Stimulated activated CD8-positive, alpha-beta memory T cell treated with anti-CD3 and anti-CD28 coated beads, Interleukin-2, amount 100 ng/mL, for 48 hours (primary cell): Measurements from ENCODE around the gene RTP1.
A peak's percentile ranks its signal among the peaks of the same experiment; 100 is the strongest.
"Not testable (repeated sequence)": the region's sequence is repeated elsewhere in the genome, so short reads cannot be mapped to it uniquely, and the experiment has no call there.

Source experiments
- DNase-seq, 2 donors: peaks; one replicate each; pipeline ENCODE4 v3.0.0-alpha.2; 2020; ENCODE audit warnings: low read depth in 2 of 2

RTP1 gene, protein sequence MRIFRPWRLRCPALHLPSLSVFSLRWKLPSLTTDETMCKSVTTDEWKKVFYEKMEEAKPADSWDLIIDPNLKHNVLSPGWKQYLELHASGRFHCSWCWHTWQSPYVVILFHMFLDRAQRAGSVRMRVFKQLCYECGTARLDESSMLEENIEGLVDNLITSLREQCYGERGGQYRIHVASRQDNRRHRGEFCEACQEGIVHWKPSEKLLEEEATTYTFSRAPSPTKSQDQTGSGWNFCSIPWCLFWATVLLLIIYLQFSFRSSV

DNA sequence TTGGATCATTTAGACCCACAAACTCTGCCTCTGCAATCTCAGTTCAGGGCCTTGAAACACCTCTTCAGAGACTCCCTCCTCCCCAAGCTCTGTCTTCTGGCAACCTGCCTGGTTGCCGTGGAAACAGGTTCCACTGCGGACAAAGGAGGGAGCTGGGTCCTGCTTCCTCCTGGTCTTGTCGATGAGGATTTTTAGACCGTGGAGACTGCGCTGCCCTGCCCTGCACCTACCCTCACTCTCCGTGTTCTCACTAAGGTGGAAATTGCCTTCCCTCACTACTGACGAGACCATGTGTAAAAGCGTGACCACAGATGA is at the start of gene RTP1:
TSS of gene RTP1 (plus strand) at position 152 of the 315 bp plus-strand sequence. CDS start at position 182, 30 bp downstream.
- no peak for DNase-seq

DNA sequence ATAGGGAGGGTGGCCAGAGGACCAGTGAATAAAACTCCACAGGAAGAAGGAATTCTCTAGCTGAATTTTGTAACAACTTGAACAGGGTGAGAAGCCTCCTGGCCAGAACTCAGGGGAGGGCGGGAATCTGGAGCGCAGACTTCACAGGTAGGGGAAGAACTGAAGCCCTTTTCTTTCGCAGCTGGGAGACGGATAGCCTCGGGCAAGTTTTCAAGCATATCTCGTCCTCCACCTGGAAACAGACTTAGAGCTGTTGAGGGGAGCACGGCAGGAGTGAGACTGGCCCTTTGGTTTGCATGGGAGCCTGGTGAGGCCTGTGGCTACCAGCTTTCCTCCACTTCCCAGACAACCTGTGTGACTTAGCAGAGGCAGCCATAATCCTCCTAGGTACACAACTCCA is 47.1 kb upstream of the RTP1 start:
- DNase-seq, result no peak

DNA sequence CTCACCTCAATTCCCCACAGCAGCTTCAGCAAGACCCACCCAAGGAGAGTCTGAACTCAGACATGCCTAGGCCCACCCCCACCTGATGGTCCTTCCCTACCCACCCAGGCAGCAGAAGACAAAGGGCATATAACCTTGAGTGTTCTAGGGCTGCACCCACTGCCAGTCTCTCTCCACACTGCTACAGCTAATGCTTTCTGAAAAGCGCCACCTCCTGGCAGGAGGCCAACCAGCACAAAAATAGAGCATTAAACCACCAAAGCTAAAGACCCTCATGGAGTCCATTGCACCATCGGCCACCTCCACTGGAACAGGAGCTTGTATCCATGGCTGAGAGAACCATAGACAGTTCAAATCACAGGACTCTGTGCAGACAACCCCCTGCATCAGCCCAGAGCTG is 46.7 kb upstream of the RTP1 start:
- DNase-seq, result peak in 1 of 2 donors; percentile 54

DNA sequence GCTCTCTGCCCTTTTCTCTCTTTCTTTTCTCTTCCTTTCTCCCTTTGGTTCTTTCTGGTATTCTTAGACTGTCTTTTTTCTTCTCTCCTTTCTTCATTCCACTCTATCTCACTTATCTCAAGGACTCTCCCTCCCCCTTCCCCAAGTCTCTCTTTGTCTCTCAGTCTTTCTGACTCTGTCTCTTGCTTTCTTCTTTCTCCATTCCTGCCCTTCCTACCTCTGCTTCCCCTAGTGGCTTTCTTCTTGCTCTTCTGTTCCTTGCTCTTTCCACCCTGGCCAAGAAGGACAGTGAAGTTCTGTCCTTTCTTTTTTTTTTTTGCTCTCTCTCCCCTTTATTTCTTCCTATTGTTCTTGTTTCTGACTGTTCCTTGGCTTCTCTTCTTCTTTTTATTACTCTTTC is 35.7 kb upstream of the RTP1 start:
- no peak for DNase-seq

DNA sequence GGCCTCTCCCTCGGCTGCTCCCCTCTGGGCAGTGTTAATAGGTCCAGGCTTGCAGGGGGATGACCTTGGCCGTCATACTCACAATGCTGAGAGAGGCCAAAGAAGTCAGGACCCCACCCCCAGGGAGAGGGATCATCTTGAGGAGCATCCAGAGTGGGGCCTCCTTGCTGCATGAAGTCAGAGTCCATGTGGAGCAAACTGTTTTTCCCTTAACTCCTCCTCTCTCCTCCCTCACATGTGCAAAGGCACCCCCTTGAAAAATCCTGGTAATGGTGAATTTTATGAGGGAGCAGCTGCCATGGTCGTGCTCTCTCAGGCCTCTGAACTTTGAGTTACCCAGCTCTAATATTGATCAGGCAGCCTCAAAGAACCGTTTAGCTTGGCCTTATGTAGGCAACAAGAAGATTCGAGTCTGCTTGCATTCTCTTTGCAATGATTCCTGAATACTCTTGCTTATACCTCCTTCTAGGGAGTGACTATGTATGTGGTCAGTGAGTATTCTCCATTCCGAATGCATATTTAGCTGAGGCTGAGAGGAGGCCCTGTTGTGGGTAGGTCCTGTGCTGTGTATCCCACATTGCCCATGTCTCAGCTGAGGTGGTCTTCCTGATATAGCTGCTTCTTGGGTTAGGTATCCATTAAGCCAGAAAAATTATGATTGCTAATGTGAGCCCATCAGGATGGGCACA is 34.9 kb upstream of the RTP1 start:
- no peak for DNase-seq

DNA sequence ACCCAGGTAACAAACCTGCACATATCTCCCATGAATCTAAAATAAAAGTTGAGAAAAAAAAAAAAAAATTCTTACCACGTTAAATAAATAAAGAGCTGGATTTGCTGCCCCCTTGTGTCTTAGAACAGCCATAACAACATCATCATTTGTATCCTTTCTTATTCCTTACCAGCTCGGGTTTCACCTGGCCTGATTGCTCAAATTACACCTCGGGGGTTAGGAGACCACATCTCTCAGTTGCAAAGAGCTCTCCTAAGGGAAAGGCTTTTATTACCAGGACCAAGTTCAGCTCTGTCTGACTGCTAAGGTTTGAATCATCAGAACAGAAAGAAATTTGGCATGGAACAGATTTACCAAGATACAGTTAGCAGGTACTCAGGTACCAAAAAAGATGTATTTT is 32.1 kb upstream of the RTP1 start:
- DNase-seq, result no peak

DNA sequence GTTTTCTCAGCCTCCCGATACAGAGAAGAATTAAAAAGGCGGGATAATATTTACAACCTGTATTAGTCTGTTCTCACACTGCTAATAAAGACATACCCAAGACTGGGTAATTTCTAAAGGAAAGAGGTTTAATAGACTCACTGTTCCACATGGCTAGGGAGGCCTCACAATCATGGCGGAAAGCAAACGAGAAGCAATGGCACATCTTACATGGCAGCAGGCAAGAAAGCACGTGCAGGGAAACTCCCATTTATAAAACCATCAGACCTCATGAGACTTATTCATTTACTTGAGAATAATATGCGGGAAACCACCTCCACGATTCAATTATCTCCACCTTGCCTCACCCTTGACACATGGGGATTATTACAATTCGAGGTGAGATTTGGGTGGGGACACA is 30.5 kb upstream of the RTP1 start:
- DNase-seq, result no peak

DNA sequence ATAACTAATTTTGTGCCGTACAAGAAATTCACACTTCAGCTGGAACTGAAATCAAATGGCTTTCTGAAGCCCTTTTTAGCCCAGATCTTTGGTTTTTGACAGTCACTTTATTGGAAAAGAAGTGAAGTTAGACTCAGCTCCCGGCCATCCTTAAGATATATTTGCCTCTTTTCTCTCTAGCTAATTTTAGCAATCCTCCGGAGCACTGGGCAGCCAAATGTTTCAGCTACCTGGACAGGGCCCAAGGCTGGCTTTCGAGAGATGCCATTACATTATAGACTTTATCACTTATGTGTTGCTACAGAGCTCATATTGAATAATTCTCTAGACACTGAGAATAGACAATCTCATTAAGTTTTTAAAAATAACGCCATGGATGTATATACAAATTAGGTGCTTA is 29.5 kb upstream of the RTP1 start:
- DNase-seq, result no peak

DNA sequence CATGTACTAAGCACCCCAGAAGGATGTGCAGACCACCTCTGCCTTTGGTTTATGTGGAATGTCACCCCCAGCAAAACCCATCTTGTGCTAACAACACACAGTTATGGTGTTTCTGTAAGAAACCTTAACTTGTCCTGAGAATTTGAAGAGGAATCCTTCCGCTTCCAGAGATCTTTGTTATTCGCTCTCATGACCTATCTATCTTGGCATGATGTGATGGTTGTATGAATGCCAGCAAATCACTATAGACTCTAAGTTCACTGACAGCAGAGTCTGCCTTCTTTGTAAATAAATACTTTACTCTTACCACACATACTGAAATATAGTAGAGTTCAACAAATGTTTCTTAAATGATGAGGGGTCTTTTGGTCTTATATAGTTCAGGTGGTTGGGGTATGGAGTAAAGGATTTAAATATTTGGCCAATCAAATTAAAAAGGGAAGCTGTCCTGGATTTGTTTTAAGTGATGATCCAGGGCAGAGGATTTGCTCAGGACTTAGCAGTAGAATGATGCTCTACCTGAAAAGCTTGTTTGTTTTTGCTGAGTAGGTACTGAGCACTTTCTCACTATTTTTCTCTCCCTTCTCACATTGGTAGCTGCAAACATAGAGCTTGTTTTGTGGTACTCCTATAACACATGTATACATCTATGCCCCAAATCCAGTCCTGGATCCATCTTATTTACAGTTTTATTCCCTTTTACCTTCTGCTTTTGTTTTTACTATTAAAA is 27.9 kb upstream of the RTP1 start:
- no peak for DNase-seq

DNA sequence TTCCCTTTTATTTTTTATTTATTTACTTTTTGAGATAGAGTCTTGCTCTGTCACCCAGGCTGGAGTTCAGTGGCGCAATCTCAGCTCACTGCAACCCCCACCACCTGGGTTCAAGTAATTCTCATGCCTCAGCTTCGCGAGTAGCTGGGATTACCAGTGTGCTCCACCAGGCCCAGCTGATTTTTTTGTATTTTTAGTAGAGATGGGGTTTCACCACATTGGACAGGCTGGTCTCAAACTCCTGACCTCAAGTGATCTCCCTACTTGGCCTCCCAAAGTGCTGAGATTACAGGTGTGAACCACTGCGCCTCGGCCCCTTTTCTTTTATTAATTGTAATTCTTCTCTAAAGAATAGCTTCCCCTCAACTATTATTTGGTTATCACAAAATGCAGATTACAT is 26.4 kb upstream of the RTP1 start:
- not testable (repeated sequence) for DNase-seq

DNA sequence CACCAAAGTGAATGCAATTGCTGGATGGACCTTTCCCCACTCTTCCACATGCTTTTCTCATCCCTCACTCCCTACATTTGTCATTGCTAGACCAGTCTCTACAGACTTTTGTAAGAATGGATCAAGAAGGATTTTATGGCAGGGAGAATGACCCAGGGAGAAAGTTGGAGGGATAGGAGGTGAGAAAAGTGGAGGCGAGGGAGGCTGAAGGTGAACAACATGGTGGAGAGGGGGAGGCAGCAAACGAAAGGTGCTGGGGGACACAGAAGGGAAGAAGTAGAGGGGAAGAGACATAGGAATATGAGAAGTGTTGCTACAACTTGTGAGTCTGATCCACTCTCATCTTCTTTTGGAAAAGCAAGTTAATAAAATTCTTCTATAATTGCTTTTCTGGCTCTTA is 24.4 kb upstream of the RTP1 start:
- DNase-seq, result no peak

DNA sequence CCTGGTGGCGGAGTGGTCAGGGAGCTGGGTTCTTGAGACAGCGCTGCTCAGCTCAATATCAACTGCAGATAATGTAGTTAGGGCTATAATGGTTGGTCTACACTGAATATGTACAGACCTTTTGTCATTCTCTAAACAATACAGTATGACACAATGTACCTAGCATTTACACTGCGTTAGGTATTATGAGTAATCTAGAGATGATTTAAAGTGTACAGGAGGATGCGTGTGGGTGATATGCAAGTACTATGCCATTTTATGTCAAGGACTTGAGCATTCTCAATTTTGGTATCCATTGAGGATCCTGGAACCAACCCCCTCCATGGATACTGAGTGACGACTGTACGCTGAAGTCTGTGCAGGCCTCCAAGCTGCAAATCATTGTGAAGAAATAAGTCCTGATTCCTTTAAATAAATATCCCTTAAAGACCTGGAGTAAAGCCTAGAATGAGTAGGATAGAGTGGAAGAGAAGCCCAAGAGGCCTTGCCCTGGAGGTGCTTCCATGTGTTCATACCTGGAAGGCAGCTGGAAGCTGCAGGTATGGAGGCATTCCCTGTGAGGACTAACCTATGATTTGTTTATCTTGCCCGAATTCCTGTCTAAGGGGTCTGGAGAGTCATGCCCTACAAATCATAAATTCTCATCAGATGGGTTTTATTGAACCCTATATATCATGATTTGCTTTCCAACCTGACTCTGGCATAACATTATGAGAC is 15.7 kb upstream of the RTP1 start:
- no peak for DNase-seq

DNA sequence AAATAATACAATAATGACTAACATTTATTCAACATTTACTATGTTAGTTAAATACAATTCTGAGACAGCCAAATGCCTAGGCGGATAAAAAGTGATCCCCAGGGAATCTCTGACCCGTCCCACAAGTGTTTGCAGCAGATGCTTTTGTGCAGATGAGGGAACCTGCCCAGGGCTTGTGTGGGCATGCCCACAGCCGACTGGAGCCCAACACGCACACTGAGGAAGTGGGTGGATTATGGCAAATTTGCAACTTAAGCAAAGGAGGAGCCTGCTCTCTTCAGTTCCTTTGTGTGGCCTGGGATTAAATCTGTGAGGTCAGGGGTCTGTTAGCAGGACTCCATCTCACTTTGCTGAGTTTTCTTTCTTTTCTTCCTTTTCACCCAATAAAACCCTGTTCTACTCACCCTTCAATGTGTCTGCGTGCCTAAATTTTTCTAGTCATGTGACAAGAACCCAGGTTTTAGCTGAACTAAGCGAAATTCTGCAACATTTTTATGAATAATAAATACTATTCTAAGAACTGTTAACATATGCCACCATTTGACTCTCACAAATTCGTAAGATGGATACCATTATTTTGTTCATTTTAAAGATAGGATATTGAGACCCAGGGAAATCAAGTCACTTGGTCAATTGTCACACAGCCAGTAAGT is 13.9 kb upstream of the RTP1 start:
- no peak for DNase-seq

DNA sequence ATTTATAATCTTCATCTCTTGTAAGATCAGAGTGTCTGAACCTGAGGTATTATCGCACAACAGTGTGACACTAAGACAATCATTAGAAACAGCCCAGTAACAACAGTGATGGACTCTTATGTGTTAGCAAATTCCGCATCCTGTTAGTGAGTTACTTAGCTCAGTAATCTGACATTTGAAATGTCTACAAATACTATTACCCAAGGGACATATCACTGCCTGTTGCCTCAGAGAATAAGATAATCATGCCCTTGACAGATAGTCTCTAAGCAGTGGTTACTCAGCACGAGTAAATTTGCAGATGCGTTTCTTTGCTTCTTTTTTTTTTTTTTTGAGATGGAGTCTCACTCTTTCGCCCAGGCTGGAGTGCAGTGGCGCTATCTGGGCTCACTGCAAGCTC is 13.4 kb upstream of the RTP1 start:
- no peak for DNase-seq

DNA sequence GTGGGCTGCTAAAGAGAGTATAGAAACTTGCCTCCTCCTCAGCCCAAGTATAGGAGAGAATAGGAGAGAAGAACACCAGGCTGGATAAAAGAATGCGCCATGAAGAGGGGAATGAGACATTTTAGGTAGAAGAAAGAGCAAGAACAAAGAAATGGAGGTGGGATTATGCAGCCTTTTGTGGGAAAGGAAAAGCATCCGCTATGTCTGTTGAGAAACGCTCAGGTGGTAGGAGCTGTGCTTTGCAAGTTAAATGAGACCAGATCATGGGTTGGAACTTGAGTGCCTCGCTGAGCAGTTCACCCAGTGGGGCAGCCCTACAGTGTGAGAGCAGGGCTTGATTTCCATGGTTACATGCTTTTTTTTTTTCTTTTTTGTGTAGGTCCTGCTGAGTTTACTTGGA is 11.5 kb upstream of the RTP1 start:
- no peak for DNase-seq

DNA sequence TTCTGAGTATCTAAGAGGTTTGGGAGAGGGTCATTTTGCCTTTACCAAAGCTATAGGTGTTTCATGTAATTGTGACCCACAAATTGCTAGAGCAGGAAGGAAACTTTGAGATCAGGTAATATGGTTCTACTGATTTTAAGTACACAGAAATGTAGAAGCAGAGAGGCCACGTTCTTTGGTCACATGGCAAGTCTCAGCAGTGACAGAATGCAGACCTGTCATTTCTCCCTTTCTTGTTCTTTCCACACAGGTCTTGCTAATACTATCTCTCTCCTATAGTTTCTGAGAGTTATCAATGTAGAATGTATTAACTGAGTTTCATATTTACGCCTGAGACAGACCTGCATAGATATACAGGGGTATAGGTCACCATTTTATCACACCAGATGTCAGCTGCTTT is 10.9 kb upstream of the RTP1 start:
- DNase-seq, result no peak

DNA sequence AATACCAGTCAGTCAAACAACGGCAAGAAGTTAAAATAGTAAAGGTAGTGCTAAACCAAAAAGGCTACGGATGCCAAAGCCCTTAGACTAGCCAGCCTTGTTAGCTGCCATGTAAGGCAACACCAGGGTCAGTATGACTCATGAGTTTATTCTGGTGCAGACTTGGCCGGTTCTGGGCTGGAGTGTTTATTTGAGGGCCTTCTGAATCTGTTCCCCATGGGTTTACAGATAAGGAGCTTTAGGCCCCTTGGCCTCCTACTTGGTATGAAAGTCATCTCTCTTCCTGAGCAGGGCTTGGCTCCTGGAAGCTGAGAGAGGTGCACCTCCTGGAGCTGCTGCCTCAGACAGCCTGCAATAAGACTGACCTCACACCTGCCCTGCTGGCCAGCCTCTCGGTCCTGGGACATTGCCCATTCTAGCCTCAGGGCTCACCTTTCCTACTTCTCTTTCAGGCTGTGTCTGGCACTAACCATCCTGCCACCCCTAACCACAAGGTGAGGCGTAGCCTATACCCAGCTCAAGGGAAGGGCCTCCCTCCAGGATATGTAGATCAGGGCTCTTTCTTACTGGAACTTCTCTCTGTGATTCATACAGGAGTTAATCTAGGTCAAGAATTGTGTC is 10.4 kb upstream of the RTP1 start:
- no peak for DNase-seq

DNA sequence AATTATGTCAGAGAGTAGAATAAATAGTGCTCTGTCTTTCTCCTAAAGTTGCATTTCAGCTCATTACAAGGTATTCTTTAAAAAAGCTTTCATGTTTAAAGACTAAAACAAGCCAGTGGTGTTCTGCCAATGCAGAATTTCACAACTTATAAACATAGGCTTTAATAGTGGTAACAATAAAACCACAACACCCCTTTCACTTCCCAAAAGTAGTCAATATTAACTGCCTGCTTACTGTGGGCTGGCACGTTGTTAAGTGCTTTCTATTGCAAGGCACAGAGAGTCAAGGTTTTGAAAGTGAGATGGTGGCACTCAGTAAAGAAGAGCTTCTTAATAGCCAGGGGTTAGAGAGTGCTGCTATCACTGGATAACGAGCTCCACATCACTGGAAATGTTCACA is 8.4 kb upstream of the RTP1 start:
- no peak for DNase-seq

DNA sequence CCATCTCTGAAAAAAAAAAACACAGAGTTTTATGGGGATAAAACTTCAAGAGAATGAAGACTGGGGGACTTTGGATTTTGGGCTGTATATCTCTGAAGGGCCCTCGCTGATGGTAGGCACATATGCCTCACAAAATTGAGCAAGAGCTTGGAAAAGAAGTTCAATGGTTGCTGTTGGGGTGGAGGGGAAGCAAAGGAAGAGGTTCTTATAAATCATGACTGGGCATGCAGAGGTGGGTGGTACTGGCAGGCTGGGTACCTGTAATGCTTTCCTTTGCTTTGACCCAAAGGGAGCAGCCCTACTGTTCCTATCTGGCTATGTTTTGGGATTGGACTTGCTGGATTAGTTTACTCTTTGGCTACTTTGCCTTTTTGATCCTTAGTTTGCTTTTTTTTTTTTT is 6.0 kb upstream of the RTP1 start:
- no peak for DNase-seq

DNA sequence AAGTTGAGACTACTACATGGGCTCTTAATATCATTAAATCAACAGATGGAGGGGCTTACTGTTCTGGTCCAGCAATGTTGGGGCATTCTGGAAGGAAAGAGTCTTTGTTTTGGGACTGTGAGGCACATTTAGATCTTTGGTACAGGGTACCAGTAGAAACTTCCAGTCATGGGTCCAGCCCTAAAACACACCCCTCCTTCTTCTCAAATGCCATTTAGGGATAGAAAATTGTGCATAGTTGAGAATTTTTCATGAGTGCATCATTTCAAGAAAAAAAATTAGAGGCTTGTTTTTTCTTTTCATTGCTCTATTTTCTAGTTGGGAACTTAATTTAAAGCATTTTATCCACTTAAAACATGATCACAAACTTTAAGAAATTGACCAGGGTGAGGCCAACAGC is 4.1 kb upstream of the RTP1 start:
- DNase-seq, result no peak

DNA sequence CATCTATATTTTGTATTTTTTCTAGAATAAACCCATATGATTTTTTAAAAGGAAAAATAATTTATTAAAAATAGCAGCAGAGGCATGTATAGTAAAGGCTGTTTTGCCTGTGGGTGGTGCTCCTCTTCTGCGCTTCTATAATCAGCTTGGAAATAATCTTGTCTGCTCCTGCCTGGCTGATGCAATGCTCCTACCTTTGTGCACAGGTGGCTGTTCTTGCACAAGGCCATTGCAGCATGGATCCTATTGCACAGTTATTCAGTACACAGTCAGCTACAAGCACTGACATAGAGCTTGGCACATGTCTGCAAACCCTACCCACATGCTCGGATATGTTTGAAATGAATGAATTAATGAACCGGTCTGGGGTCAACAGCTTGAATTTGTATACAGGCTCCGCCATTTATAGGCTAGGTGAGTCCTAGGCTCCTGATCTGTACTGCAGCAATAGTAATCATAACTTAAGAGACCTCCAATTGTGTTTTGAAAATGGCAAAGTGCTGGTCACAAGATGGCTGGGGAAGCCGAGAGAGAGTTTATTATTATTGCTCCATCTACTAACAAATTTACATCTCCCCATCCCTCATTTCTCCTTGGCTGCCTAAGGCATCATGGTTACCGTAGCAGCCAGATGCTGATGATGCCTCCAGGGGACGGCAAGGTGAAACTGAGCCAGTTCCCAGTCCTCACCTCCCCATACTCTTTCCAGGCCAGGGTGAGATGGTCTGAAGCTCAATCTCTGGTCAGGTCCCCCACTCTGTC is 532 bp upstream of the RTP1 start:
- DNase-seq, result no peak
